Skin of body (tissue), 2 donors: ENCODE data around the gene TREX2. TPM values are rescaled to one million over a fixed set of nuclear protein-coding genes. Genes with fewer than 3 reads are reported as not detected.

ENCODE experiments used
- DNase-seq: peaks from one replicate; lab custom pipeline; 2025; lab: John Stamatoyannopoulos, UW
- total RNA-seq: library from RNA; depleted of rRNA; stranded (reverse); fragments of >200 nt; gene quantifications from one replicate; pipeline ENCODE4 v1.2.3, GENCODE V29; 2014

The TREX2 gene
- total RNA-seq, 1 donor from 2014 or later = 6.1 TPM

DNA sequence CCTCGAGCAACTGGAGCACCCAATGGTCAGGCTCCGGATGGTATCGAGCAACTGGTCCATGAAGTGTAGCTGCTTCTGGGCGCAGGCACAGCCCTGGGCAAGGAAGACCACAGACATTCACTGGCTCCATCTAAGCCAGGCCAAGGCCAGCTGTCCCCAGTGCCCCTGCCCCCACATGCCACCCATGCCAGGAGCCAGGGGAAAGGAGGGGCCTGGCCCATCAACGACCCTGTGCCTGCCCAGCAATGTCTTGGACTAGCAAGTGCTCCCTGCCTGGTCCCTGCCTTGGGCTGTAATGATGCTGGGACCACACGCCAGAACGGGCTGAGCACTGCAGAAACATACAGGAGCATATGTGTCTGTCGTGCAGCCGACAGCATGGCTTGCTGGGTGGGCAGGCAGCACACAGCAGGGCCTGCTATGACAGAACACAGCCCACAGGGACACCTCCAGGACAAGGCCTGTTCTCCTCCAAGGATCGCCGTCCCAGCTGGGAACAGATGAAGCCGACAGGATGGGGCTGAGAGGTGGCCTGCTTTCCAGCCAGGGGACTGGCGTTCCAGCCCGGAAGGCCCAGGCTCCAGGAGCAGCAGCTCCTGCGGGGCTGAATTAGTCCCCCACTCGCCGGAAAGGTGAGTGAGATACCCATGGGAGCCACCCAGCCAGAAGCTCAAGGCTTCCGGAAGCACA, 11.4 kb upstream of the TREX2 start:
- no peak for DNase-seq

DNA sequence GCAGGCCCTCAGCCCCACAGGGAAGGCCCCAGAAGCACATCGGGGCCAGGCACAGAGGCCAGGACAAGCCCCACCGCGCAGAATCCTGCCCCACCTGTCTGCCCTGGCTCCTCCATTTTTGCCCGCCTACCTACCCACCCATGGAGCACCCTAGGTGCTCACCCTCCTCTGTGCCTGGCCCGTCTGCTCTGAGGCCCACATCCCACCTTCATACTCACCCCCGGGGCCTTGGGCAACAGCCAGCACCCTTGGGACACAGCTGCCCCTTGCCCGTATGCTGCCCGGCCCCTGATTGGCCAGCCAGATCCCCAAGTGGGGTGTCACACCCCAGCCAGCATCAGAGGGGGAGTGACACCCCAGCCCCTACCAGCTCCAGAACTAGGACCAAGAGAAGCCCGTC, 10.8 kb upstream of the TREX2 start:
- no peak for DNase-seq

DNA sequence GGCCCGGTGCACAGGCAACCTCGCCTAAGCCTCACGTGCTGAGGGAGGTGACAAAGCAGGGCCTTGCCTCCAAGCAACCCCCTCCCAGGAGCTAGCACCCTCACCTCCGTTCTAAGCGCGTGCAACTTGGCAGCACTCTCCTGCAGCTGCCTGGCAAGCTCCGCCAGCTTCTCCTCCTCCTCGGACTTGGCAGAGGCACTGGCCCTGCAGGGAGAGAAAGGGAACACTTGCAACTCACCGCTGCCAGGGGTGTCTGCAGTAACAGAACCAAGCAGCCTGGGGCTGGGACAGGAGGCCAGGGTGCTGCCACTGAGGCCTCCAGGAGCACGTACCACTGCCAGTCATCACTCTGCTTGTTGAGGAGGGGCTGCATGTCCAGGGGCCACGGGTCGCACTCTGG, 10.3 kb upstream of the TREX2 start:
- no peak for DNase-seq

DNA sequence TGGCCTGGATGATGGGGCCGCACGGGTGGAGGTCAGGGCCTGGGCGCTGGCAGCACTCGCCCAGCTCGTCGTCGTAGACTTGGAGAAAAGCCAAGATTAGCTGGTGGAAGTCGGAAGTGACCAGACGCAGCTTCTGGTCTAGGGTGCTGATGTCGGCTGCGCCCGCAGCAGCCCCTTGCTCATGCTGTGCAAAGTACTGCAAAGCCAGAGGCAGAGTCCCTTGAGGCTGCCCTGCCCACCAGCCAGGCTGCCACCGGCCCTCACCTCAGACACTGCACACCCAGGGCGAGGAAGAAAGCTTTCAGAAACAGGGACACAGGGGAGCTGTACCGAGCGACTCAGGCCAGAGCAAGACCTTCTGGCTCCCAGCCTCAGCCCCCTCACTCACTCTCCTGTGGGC, 9.7 kb upstream of the TREX2 start:
- DNase-seq = no peak

DNA sequence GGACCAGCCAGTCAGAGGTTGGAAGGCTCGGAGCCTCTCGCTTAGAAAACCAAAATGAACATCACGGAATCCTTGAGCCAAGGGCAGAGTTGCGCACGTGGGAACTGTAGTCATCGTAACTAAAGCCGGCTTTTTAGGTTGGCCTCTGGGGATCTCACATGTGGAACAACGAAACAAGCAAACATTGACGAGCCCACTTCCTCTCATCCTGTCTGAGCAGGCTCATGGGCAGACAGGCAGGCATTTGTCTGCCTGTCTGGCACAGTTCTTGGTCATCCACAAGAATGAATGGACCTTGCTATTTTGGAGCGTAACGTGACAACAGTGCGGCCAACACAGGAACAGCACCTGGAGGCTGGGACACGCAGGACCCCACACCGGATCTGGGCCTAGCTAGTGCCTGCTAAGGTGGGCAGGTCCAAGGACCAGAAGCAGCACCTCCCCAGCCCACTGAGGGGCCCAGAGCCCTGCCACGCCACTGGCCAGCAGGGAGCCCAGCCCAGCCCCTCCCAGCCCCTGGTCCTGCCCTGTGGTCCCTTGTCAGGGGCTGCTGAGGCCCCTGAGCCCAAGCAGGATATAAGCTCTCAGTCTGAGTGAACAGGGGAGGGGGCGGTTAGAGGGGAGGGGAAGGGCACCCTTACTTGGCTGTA, 9.2 kb upstream of the TREX2 start:
- no peak for DNase-seq

DNA sequence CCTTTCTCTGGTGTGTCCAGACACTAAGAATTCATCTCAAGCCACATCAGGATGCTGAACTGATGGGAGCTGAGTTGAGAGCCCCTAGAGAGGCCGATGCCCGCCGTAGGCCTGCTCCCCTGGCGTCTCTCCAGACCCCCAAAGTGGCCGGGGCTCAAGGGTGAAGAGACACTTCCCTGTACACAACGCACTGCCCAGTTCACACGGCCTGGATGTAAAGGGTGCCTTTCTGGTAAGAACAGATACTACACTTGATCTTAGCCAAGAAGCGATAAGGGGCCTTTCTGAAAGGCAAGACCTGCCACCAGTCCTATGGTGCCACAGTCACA, 5.1 kb upstream of the TREX2 start:
- DNase-seq = no peak

DNA sequence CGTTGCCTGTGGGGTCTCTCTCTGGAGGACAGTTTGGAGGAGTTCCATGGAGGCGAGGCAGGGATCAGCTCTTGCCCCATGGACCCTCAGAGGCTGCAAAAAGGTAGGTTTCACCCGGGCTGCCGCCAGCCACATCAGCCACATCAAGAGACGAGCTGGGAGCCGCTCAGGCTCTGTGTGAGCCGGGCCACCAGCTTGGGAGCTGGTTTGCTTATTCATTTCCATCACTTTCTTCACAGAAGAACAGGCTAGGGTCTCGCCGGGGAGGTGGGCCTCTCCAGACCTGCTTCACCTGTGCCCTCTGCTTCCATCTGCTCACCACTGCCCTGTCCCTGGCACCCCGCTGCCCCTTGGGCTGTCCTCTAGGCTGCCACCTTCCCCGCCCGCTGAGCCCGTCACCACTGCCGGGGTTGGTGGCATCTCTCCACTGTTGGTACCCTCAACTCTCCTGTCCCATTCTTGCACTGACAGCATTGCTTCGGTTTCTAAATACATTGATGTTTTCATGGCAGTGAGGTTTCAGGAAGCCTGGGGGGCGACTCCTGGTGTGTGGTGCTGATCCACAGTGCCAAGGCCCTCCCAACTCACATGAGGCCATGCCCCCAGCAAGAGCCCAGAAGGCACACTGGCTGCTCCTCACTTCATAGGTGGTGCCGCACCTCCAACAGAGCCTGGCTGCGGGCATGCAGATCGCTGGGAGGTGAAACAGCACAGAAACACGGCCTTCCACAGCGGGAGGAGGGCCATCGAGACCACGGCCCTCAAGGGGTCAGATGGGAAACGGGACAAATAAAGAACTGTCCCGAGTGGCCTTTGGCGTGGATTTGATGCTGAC, 4.5 kb upstream of the TREX2 start:
- no peak for DNase-seq

DNA sequence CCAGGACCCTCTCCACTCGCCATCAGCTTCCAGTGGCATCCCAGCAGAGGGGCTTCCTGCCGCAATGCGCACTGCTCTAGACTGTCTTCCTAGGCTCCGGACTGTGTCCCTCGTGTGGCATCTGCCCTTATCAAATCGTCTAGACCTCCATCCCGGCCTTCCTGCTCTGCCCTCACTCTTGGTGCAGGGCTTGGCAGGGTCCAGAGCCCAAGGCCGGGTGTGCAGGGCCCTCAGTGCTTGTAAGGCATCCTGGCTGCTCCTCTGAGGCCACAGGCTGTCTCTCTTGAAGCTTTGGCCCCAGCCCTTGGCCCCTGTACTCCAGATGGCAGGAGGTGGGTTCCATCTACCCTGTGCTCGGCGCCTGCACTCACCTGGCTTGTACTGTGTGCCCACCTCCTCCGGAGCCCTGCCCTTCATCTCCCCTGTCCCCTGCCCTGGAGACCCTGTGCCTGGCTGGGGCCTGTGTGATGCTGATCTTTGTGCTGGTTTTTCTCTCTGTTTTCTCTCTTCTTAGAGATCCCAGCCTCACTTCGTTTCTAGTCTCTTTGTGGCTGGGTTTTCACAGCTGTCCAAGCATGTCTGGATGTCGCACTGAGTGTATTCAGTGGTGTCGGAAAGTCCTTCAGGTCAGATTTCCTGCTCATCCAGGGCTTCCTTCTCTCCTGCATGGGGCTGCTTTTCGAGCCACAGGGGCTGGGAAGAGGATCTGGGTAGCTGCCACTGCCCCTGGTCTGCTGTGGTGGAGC, 3.7 kb upstream of the TREX2 start:
- DNase-seq = no peak

DNA sequence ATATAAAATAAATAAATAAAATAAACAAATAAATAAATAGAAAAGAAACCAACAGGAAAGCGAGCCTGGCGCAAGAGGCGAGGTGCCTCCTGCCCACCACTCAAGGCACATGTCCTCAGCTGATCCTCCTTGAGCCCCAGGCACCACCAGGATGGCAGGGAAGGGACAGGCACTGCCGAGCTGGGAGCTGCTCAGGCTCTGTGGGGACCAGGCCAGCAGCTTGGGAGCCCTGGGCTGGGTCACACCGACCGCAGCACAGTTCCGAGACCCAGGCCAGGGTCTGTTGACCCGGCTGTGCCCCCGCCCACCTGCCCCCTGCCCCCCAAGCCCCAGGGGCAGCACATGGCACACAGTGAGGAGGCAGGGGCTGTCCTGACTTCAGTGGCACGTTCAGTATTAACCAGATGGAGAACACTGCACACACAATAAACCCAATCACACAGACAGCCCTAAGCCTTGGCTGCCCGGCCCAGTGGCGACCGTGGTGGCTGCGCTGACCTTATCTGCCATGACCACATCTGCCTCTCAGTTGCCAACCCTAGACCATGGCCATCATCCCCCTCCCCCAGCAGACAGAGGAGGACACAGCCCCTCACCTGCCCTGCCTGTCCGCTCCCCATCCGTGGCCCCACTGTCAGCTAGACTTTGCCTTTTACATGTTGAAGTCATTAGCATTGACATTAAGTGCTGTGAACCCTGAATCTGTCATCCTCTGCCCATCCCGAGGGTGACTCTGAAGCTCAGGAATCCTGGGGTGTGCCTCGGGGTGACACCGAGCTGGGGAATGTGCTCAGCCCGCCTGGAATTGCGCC, 2.9 kb upstream of the TREX2 start:
- DNase-seq = no peak

DNA sequence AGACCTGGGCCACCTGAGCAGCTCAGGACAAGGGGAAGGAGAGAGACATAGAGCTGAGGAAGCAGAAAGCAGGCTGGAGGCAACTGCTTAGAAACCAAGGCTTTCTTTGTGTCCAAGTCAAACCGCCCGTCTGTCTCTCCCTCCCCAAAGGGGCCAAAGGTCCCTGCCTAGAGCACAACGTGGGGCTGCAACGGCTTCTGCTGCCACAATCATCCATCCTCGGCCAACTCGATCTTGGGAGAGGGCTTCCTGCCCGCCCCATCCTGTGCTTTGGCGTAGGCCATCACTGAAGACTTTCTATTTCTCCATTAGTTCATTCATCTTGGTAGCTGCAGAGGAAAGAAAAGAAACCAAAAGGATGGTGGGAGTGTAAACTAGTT, 1.7 kb upstream of the TREX2 start:
- no peak for DNase-seq

DNA sequence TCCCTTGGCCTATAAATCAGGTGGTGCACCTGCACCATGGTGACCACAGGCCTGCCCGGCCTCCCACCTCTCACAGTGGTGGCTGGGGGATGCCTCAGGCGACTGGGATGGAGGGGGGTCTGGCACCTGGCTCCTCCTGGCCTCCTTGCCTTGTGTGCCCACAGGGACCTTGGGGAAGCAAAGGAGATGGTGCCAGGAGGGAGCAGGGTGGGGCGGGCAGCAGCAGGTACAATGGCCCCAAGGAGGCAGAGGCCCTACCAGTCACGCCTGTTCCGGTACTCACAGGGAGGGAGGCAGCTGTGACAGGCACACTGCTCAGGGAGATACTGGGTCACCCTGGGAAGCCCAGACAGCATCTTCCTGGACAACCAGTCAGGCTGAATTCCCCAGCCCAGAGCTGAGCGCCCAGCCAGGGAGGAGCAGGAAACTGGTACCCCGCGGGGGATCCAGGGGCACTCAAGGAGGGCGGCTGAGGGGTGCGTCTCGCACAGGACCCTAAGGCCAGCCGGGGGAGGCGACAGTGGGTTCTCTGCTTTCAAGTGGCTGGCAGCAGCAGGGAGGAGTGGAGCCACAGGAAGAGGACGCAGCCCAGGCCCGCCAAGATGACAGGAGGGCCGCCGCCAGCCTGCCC, 1.2 kb upstream of the TREX2 start:
- no peak for DNase-seq

DNA sequence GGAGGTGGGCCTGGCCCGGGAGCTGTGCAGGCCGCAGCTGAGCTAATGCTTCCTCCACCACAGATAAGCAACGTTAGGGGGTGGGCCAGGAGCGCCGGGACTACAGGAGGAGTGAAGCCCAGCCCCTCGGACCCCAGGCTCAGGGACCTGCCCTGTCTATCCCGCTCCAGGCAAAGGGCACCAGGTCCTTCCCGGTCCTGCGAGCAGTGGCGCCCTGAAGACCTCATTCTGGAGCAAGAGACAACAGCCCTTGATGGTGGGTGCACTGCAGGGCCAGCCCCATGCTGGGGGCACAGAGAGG, 730 bp upstream of the TREX2 start:
- DNase-seq = no peak

DNA sequence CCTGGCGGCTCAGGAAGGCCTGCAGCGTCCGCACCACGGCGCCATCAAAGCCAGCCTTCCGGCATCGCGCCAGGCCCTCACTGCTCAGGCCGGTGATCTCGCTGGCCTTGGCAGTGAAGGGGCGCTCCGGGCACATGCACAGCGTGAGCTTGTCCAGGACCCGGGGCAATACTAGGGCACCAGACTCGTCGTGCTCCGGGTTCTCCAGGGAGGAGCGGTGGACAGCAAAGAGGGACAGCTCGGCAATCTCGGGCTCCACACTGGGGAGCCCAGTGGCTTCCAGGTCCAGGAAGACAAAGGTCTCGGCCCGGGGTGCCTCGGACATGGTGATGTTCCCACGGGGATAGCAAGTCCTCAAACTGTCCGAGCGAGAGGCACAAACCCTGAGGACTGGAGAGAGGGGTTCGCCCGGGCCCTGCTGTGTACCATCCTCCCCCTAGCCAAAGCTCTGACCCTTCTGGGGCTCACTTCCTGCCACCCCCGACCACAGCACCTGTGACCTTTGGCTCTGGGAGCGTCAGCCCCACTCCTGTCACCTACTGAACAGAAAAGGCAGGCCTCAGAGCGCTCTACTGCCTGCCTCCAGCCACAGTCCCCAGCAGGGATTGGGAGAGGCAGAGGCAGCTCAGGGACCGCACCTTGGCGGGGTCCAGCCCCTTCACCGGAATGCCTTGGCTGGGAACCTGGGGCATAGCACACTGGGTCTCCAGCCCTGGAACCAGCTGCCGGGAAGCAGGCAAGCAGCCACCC, 575 bp downstream of the TREX2 start:
- DNase-seq = no peak

DNA sequence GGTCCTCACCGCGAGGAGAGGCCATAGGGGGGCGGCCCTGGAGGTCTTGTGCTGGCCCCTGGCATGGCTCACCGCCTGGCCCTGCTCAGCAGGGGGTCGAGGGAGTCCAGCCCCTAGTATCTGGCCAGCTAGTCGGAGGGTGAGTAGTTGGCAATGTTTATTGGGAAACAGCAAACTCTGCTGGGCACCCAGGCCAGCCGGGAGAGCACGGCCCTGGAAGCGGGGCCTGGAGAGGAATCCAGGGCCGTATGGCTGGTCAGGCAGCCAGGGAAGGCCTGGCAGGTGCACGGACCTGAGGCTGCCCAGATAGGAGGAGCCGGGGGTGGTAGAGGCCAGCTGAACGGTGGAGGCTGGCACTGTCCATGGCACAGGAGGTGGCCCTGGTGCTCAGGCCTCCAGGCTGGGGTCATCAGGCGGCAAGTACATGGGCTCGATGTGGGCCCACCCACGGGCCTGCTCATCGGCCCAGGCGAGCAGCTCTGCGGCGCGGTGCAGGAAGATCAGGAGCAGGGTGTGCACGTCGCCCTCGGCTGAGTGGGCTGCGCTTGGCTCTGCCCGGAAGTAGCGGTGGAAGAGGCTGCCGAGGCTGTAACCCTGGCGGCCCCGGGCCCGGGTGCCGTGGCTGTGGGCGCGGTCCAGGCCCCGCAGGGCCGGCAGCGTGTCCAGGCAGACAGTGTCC, 1.4 kb downstream of the TREX2 start:
- DNase-seq = no peak

DNA sequence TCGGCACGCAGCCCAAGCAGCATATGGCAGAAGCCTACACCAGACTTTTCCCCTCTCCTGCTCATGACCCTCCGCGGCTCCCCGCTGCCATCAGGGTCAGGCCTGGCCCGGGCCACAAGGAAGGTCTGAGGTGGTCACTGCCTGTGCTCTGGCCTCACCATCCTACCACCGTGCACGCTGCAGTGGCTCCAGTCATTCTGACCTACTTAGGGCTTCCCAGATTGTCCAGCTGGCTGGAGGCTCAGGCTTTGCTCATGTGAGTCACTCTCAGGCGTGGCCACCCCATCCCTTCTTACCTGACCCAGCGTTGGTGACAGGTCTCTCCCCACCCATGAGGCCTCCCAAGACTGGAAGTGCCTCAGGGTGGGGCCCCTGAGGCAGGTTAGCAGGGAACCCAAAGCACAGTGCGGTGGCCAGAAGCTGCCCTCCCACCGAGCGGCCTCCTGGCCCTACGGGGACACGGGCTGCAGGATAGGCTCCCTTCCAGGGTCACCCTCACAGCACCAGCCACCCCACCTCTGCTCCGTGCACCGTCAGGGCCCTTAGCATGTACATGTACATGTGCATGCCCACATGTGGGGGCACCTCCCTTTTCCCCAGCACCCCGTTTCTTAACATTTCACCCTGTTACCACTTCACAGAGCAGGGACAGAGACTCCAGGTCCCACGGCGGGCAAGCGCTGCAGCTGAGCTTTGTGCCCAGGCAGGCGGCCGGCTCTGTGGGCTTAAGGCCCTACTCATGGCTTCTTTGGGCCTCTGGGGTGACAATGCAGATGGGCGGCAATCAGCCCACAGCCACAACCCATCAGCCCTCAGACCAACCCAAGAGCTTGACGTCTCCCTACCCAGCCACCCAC, 2.2 kb downstream of the TREX2 start:
- DNase-seq = no peak

DNA sequence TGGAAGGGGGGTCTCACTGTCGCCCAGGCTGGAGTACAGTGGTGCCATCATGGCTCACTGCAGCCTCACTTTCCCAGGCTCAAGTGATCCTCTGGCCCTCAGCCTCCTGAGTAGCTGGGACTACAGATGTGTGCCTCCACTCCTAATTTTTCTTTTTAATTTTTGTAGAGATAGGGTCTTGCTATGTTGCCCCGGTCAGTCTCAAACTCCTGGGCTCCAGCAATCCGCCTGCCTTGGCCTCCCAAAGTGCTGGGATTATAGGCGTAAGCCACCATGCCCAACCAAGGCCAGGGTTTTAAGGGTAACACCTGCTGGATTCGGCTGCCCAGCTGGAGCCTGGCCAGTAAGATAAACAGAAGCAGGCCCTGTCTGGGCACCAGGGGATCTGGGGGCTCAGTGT, 3.4 kb downstream of the TREX2 start:
- no peak for DNase-seq

DNA sequence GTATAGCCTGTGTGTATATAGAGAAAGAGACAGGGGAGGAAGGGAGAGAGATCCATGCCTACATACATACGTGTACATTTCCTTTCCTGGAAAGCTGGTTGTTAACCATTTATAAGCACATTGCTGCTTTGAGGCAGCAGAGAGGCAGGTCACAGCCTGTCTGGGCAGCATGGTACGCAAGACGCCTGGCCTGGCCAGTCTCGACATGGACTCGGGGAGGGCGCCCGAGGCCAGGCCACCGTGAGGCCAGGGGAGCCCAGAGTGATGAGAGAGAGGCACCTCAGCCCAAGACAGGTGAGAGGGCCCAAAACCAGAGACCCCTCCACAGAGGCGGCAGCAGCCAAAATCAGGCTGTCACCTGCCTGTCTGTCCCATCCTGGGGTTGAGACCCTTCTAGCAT, 3.9 kb downstream of the TREX2 start:
- DNase-seq = no peak

DNA sequence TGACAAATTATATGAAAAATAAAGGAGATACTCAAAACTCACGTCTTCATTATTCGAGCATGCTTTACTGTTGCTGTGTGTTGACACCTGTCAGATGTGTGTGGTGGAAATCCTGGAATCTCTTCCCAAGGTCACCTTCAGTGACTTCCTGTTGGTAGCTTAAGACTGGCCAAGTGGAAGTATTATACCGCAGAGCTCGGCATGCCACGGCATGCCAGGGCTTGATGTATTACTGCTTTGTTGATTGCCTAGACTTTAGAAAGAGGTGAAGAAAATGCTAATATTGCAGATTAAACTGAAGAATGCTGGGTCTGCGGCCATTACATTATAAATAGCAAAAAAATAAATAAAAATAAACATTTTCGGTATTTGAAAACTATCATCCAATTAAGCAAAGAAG, 4.6 kb downstream of the TREX2 start:
- no peak for DNase-seq
